HG03442 (cell line): ENCODE data around the gene RPE.

Source experiments
- ATAC-seq: cut with Tn5 transposase; IDR thresholded peaks from one replicate; pipeline ENCODE4 v1.9.1; 2021; ENCODE audit warnings: mild to moderate bottlenecking, moderate library complexity; ENCODE audit not compliant: unreplicated experiment

Gene RPE

GRCh38 chr2:210002158-210003157 lies at the start of gene RPE:
Gene RPE, plus strand, starts transcription at chr2:210002638. Its CDS starts 24 bp downstream, at chr2:210002662.
- ATAC-seq = peak; percentile 98

GRCh38 chr2:209956271-209956670 lies 46.2 kb upstream of the RPE start:
- no peak for ATAC-seq

GRCh38 chr2:209958016-209958415 lies 44.4 kb upstream of the RPE start:
- no peak for ATAC-seq

GRCh38 chr2:209960045-209960444 lies 42.4 kb upstream of the RPE start:
- no peak for ATAC-seq

- peak; percentile 97 for ATAC-seq
Observed at GRCh38 chr2:209960676-209961630, 41.5 kb upstream of the RPE start.

GRCh38 chr2:209965723-209966122 lies 36.7 kb upstream of the RPE start:
- ATAC-seq = no peak

DNA sequence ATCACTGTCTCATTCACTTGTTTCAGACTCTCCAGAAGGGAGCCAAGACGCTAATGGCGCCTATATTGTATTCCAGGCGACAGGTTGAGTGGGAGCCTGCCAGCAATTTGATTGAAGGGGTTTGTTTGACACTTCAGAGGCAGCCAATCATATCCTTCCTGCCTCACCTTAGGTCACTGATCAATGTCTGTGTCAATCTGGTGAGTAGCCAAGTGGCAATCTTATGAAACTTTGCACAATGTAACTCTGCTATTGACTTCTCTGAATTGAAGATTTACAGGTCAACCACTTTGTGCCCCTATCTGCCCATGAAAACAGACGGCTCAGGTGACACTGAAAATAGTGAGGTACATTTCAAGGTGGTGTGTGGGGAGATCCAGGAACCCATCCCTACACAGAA lies 32.7 kb upstream of the RPE start:
- no peak for ATAC-seq

GRCh38 chr2:209970271-209970670 lies 32.2 kb upstream of the RPE start:
- no peak for ATAC-seq

DNA sequence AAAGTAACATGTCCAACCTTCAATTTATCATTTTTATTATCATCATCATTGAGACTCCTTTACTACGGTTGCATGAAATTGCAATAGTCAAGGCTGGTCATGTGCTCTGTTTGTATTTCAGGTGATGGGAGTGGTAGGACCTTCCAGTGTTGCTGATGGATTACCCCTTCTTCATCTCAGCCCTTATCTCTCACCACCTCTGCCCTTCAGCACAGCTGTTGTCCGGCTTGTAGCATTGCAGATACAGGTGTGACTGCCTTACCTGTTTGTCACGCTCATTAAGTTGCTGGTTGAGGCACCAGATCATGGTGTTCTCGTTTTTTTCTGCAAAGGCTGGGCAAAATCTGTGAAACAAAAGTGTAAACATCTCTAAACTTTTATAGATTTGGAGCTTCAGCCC lies 31.7 kb upstream of the RPE start:
- no peak for ATAC-seq

- no peak for ATAC-seq
Observed at GRCh38 chr2:209973328-209973727, 29.1 kb upstream of the RPE start.

GRCh38 chr2:209974576-209974975 lies 27.9 kb upstream of the RPE start:
- no peak for ATAC-seq

DNA sequence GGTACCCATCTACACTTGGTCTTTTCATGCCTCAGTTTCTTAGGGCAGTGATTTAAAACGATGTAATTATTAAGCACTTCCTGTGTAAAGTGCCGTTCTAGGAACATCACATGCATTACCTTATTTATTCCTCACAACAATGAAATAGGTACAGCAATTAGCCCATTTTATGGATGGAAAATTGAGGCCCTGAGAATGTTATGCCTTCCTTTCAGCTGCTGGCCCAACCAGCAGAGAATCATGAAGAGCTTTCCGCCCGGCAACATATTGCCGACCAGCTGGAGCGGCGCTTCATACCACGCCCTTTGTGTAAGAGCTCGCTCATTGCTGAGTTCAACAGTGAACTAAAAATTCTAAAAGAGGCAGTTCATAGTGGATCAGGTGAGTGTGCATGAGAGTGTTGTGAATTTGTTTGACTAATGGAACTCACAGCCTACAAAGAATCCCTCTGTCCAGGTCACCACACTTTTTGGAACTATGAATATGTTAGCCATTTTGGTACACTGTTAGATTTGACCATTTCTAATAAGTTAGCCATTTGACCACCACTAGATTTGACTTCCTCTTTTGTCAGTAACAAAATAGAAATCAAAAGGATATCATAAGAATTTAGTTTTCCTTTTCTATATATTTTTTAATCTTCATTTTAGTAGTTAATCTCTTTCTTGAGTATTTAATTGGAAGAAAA lies 25.6 kb upstream of the RPE start:
- ATAC-seq = no peak

GRCh38 chr2:209977386-209978239 lies 24.8 kb upstream of the RPE start:
- peak; percentile 62 for ATAC-seq

- no peak for ATAC-seq
Observed at GRCh38 chr2:209984291-209984690, 18.1 kb upstream of the RPE start.

DNA sequence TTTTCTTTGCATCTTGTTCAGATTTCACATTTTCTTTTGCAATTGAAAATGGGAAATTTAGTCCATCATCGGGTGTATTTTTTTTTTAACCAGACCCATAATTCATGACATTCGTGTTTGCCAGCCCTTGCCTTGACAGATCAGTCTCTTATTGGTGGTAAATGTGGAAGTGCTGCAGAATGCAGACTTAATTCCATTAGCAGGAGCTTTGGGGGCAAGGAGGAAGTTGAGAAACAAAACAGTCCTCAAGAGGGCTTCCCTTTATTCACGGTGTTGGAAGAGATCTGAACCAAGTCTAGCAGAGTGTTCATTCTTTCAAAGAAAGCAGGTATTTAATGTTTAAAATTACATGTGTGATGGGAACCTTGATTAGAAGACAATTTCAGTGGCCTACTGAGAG lies 16.6 kb upstream of the RPE start:
- ATAC-seq = no peak

GRCh38 chr2:209986415-209986814 lies 16.0 kb upstream of the RPE start:
- no peak for ATAC-seq

- peak; percentile 62 for ATAC-seq
Observed at GRCh38 chr2:209988010-209988409, 14.4 kb upstream of the RPE start.

DNA sequence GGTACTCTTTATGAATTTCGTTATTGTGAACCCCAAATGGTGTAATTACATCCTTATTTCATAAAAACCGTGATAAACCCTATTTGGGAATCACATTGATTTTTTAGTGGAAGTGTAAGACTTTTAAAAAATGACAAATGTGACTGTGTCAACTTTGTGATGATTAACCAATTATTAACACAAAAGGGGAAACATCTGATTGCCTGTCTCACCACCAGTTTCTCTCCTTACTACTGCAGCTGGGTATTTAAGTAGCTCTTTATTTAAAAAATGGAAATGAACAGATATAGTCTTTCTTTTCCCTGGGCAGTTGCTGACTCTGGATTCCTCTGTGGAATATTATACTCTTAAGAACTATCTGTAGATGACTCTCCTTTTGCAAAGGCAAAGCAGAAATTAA lies 11.6 kb upstream of the RPE start:
- ATAC-seq = no peak

DNA sequence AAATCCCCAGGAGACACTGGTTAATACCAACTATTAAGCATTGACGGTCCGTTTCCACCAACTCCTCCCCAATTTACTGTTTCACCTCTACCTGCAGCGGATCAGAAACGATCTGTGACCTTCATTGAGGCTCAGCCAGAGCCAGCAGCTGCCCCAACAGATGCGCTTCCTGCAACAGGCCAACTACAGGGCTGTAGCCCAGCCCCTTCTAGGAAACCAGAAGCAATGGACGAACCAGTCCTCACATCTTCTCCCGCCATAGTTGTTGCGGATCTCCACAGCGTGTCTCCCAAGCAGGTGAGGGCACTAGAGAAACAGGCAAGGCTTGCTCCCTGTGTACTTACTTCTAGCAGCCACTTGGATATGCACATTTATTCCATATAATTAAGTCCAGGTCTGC lies 8.5 kb upstream of the RPE start:
- ATAC-seq = no peak

- ATAC-seq = no peak
Observed at GRCh38 chr2:209998596-209998995, 3.8 kb upstream of the RPE start.
